H9 (cell line): ENCODE data around the gene CD300E. TPM values are rescaled to one million over a fixed set of nuclear protein-coding genes. Genes with fewer than 3 reads are reported as not detected.

Experiments used
- DNase-seq: peaks from one replicate; pipeline ENCODE4 v3.0.0-alpha.2; 2017
- H2AFZ ChIP-seq: one replicate; pipeline ENCODE4 v1.6.1; 2013; ENCODE audit warnings: mild to moderate bottlenecking, low read length, control low read depth, moderate library complexity
- H2AK5ac ChIP-seq: 2 replicates; pipeline ENCODE4 v1.6.1; 2013; ENCODE audit warnings: low read length, control low read depth, mixed read lengths; ENCODE audit not compliant: insufficient read length
- H2BK120ac ChIP-seq: one replicate; pipeline ENCODE4 v1.6.1; 2013; ENCODE audit warnings: low read depth, mild to moderate bottlenecking, low read length, control low read depth, inconsistent platforms; ENCODE audit not compliant: poor library complexity, severe bottlenecking
- H2BK12ac ChIP-seq: 2 replicates; pipeline ENCODE4 v1.6.1; 2013; ENCODE audit warnings: low read length, control low read depth, mixed read lengths, low read depth; ENCODE audit not compliant: insufficient read length
- H2BK15ac ChIP-seq: 2 replicates; pipeline ENCODE4 v1.6.1; 2013; ENCODE audit warnings: low read depth, low read length, control low read depth
- H2BK20ac ChIP-seq: one replicate; pipeline ENCODE4 v1.6.1; 2013; ENCODE audit warnings: low read depth, mild to moderate bottlenecking, low read length, control low read depth, inconsistent platforms; ENCODE audit not compliant: poor library complexity, severe bottlenecking
- H2BK5ac ChIP-seq: 2 replicates; pipeline ENCODE4 v1.6.1; 2013; ENCODE audit warnings: low read length, control low read depth, mixed read lengths; ENCODE audit not compliant: insufficient read length
- H3K14ac ChIP-seq: 2 replicates; pipeline ENCODE4 v1.6.1; 2013; ENCODE audit warnings: low read length, control low read depth; ENCODE audit not compliant: insufficient read depth
- H3K18ac ChIP-seq: 2 replicates; pipeline ENCODE4 v1.6.1; 2013; ENCODE audit warnings: low read depth, mild to moderate bottlenecking, mixed read lengths, low read length, control low read depth; ENCODE audit not compliant: insufficient read length
- H3K23ac ChIP-seq: 2 replicates; pipeline ENCODE4 v1.6.1; 2013; ENCODE audit warnings: low read length, control low read depth, mixed read lengths, low read depth; ENCODE audit not compliant: insufficient read length
- H3K23me2 ChIP-seq: 2 replicates; pipeline ENCODE4 v1.6.1; 2013; ENCODE audit warnings: low read depth, mild to moderate bottlenecking, mixed read lengths, low read length, control low read depth; ENCODE audit not compliant: insufficient read length, poor library complexity, severe bottlenecking
- H3K27ac ChIP-seq: 2 replicates; pipeline ENCODE4 v1.5.1; 2013; ENCODE audit warnings: low read length, control low read depth, mixed read lengths, low read depth; ENCODE audit not compliant: insufficient read length
- H3K27me3 ChIP-seq: 2 replicates; pipeline ENCODE4 v1.6.1; 2013; ENCODE audit warnings: low read length, control low read depth, inconsistent platforms; ENCODE audit not compliant: insufficient read depth
- H3K4ac ChIP-seq: 2 replicates; pipeline ENCODE4 v1.6.1; 2013; ENCODE audit warnings: low read depth, mild to moderate bottlenecking, control low read depth, inconsistent platforms, low read length, moderate library complexity
- H3K4me1 ChIP-seq: 2 replicates; pipeline ENCODE4 v1.6.1; 2013; ENCODE audit warnings: low read length, control low read depth, inconsistent platforms; ENCODE audit not compliant: insufficient read depth
- H3K4me2 ChIP-seq: 2 replicates; pipeline ENCODE4 v1.6.1; 2013; ENCODE audit warnings: low read length, control low read depth, mixed read lengths; ENCODE audit not compliant: insufficient read length, insufficient read depth
- H3K56ac ChIP-seq: 2 replicates; pipeline ENCODE4 v1.6.1; 2013; ENCODE audit warnings: low read depth, mild to moderate bottlenecking, mixed read lengths, low read length, control low read depth; ENCODE audit not compliant: insufficient read length
- H3K79me1 ChIP-seq: 2 replicates; pipeline ENCODE4 v1.6.1; 2013; ENCODE audit warnings: low read depth, mild to moderate bottlenecking, moderate library complexity, low read length, control low read depth, inconsistent platforms; ENCODE audit not compliant: insufficient read depth, poor library complexity, severe bottlenecking
- H3K79me2 ChIP-seq: 2 replicates; pipeline ENCODE4 v1.6.1; 2013; ENCODE audit warnings: low read length, control low read depth, inconsistent platforms; ENCODE audit not compliant: insufficient read depth
- H3K9ac ChIP-seq: 2 replicates; pipeline ENCODE4 v1.6.1; 2013; ENCODE audit warnings: low read length, control low read depth, mixed read lengths; ENCODE audit not compliant: insufficient read length; ENCODE audit errors: extremely low read depth
- H3K9me3 ChIP-seq: one replicate; pipeline ENCODE4 v1.6.1; 2013; ENCODE audit warnings: low read depth, low read length, inconsistent platforms; ENCODE audit not compliant: control insufficient read depth
- H3T11ph ChIP-seq: one replicate; pipeline ENCODE4 v1.6.1; 2013; ENCODE audit warnings: mild to moderate bottlenecking, low read length, control low read depth, inconsistent platforms
- H4K20me1 ChIP-seq: one replicate; pipeline ENCODE4 v1.6.1; 2013; ENCODE audit not compliant: control insufficient read depth, insufficient read length, insufficient read depth
- H4K5ac ChIP-seq: 2 replicates; pipeline ENCODE4 v1.6.1; 2013; ENCODE audit warnings: low read depth, mild to moderate bottlenecking, mixed read lengths, low read length, control low read depth; ENCODE audit not compliant: insufficient read length
- H4K8ac ChIP-seq: replicated peaks from 2 replicates; pipeline ENCODE4 v1.6.1; 2013; ENCODE audit warnings: low read length, control low read depth, mixed read lengths, low read depth; ENCODE audit not compliant: insufficient read length
- H4K91ac ChIP-seq: 2 replicates; pipeline ENCODE4 v1.6.1; 2013; ENCODE audit warnings: low read depth, mild to moderate bottlenecking, moderate library complexity, mixed read lengths, low read length, control low read depth; ENCODE audit not compliant: insufficient read length
- H3K27ac Mint-ChIP-seq, 3 experiments: 2 replicates in 2 of 3; 3 replicates in 1 of 3; pipeline ENCODE4 v1.8.0; 2020 to 2021; ENCODE audit warnings: mixed read lengths in 3 of 3, mild to moderate bottlenecking in 1 of 3, moderate library complexity in 1 of 3
- H3K27me3 Mint-ChIP-seq: 2 replicates; pipeline ENCODE4 v1.8.0; 2021; ENCODE audit warnings: low read depth, mild to moderate bottlenecking, moderate library complexity, mixed read lengths
- H3K36me3 Mint-ChIP-seq, 3 experiments: 2 replicates in 2 of 3; 3 replicates in 1 of 3; pipeline ENCODE4 v1.8.0; 2020 to 2021; ENCODE audit warnings: low read depth in 3 of 3, mixed read lengths in 3 of 3; ENCODE audit not compliant: insufficient read depth in 1 of 3
- H3K4me1 Mint-ChIP-seq, 2 experiments: 2 replicates each; pipeline ENCODE4 v1.8.0; 2020; ENCODE audit warnings: mixed read lengths in 2 of 2
- H3K4me3 Mint-ChIP-seq, 2 experiments: 2 replicates in 1 of 2; 3 replicates in 1 of 2; pipeline ENCODE4 v1.8.0; 2020 to 2021; ENCODE audit warnings: mild to moderate bottlenecking in 2 of 2, mixed read lengths in 2 of 2, moderate library complexity in 1 of 2
- H3K9me3 Mint-ChIP-seq, 2 experiments: 2 replicates in 1 of 2; 3 replicates in 1 of 2; pipeline ENCODE4 v1.8.0; 2020; ENCODE audit warnings: mild to moderate bottlenecking in 2 of 2, mixed read lengths in 2 of 2, moderate library complexity in 1 of 2
- WGBS: extraction: QIAGEN DNeasy Blood & Tissue Kit; methylation state at CpG from one replicate; pipeline ENCODE4 v1.1.7; 2013; ENCODE audit warnings: missing lambda C conversion rate, low lambda C conversion rate, mixed read lengths; ENCODE audit not compliant: insufficient read length; ENCODE audit errors: extremely low coverage; 5-methylcytosine and 5-hydroxymethylcytosine counted together
- total RNA-seq: library from RNA; stranded (reverse); gene quantifications from 2 replicates; pipeline ENCODE4 v1.2.1, GENCODE V29; 2021
- TF ChIP-seq, protein P1 (sequence below): fragments of 200-600 bp; sonication (generic); conservative IDR thresholded peaks from 3 replicates; pipeline ENCODE4 v1.8.0; 2021; ENCODE audit warnings: antibody characterized with exemption, mild to moderate bottlenecking

CD300E gene
- total RNA-seq, 1 experiment from 2014 or later, result not detected

DNA sequence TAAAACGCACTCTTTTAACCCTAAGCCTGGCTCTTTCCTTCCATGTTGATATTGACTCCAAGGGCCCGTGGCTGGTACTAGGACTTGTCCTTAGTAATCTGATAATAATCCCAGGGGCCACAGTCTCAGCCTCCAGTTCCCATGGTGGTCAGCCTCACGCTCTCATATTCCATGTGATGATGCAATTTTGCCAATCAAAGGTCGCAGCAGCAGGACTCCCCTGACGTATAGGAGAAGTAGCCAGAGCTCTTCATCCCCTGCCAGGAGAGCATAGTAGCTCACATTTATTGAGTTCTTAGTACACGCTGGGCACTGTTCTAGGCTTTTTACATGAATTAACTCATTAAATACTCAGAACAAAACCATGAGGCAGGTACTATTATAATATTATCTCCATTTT lies 46.8 kb upstream of the CD300E start:
- TF ChIP-seq, protein P1, sequence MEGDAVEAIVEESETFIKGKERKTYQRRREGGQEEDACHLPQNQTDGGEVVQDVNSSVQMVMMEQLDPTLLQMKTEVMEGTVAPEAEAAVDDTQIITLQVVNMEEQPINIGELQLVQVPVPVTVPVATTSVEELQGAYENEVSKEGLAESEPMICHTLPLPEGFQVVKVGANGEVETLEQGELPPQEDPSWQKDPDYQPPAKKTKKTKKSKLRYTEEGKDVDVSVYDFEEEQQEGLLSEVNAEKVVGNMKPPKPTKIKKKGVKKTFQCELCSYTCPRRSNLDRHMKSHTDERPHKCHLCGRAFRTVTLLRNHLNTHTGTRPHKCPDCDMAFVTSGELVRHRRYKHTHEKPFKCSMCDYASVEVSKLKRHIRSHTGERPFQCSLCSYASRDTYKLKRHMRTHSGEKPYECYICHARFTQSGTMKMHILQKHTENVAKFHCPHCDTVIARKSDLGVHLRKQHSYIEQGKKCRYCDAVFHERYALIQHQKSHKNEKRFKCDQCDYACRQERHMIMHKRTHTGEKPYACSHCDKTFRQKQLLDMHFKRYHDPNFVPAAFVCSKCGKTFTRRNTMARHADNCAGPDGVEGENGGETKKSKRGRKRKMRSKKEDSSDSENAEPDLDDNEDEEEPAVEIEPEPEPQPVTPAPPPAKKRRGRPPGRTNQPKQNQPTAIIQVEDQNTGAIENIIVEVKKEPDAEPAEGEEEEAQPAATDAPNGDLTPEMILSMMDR, result no peak
- Histone ChIP-seq H3K23me2 (no peaks in the 10 kb centered on the region), H3K27me3 (peaks cover 27% of the 10 kb centered on the region; the same call in 1 of the 2 replicates), H2BK15ac (no peak overlapping the region), H2BK5ac (no peak overlapping the region), H3K56ac (no peak overlapping the region), H2BK120ac (no peak overlapping the region), H3K14ac (no peak overlapping the region), H4K91ac (no peak overlapping the region), H3K4me2 (no peak overlapping the region), H3K27ac (no peak overlapping the region), H3K79me2 (no peaks in the 10 kb centered on the region), H2AFZ (no peak overlapping the region), H2AK5ac (no peak overlapping the region), H2BK12ac (no peak overlapping the region), H4K20me1 (no peaks in the 10 kb centered on the region), H2BK20ac (no peak overlapping the region), H3K4me1 (no peaks in the 10 kb centered on the region), H3K9ac (no peak overlapping the region), H3K9me3 (no peaks in the 10 kb centered on the region), H4K5ac (no peak overlapping the region), H3K4ac (no peak overlapping the region), H3T11ph (no peak overlapping the region), H3K79me1 (no peaks in the 10 kb centered on the region), H3K18ac (no peak overlapping the region), H3K23ac (no peak overlapping the region), H4K8ac (no peak overlapping the region)
- no peaks in the 10 kb centered on the region for H3K36me3 Mint-ChIP-seq
- no peak overlapping the region for H3K4me3 Mint-ChIP-seq
- no peak for DNase-seq
- WGBS, result no CpG with 5 or more reads among the region's 6 CpGs
- no peaks in the 10 kb centered on the region for H3K9me3 Mint-ChIP-seq
- no peak overlapping the region for H3K27ac Mint-ChIP-seq
- H3K27me3 Mint-ChIP-seq, result peaks cover 92% of the 10 kb centered on the region
- peaks cover 0 to 7% of the 10 kb centered on the region in 2 experiments; a peak in 2 of 4 replicates for H3K4me1 Mint-ChIP-seq
